Thoracic aorta (tissue), 2 donors: Measurements from ENCODE around the gene APOBEC2. TPM values are rescaled to one million over a fixed set of nuclear protein-coding genes. Genes with fewer than 3 reads are reported as not detected.

Experiments used
- ATAC-seq: fragments of 150-250 bp; one replicate; pipeline ENCODE4 v1.8.0; 2017; ENCODE audit warnings: low read depth; ENCODE audit not compliant: insufficient number of reproducible peaks, low FRiP score
- DNase-seq: peaks from one replicate; pipeline ENCODE4 v3.0.0-alpha.2; 2020; ENCODE audit warnings: low spot score
- H3K27ac ChIP-seq, 2 donors: fragments of 200-600 bp; sonication (generic); 1 replicate in 1 of 2; 2 replicates in 1 of 2; pipeline ENCODE4 v1.5.1; 2016; ENCODE audit warnings: mild to moderate bottlenecking in 2 of 2, moderate library complexity in 2 of 2
- H3K27me3 ChIP-seq: fragments of 200-600 bp; sonication (generic); replicated peaks from 2 replicates; pipeline ENCODE4 v1.6.0; 2016; ENCODE audit warnings: mild to moderate bottlenecking; ENCODE audit not compliant: insufficient read depth
- H3K36me3 ChIP-seq: fragments of 200-600 bp; sonication (generic); one replicate; pipeline ENCODE4 v1.5.1; 2016
- H3K4me1 ChIP-seq, 2 donors: fragments of 200-600 bp; sonication (generic); 1 replicate in 1 of 2; 2 replicates in 1 of 2; pipeline versions ENCODE4 v1.5.1 to v1.6.0; 2016; ENCODE audit warnings: low read depth in 2 of 2, mild to moderate bottlenecking in 1 of 2; ENCODE audit not compliant: control insufficient read depth in 1 of 2
- H3K4me3 ChIP-seq: fragments of 200-600 bp; sonication (generic); 2 replicates; pipeline ENCODE4 v1.5.1; 2016; ENCODE audit warnings: mild to moderate bottlenecking
- H3K9me3 ChIP-seq: fragments of 200-600 bp; sonication (generic); 2 replicates; pipeline ENCODE4 v1.5.1; 2016
- CTCF ChIP-seq: fragments of 200-600 bp; sonication (generic); IDR thresholded peaks from one replicate; pipeline ENCODE4 v1.5.1; 2019; ENCODE audit warnings: antibody characterized with exemption
- total RNA-seq, 2 donors: library from RNA; depleted of rRNA; stranded (reverse); fragments of >200 nt; gene quantifications; one replicate each; pipeline versions ENCODE4 v1.1.0 to v1.2.3, GENCODE V29; 2016

The APOBEC2 gene
- total RNA-seq, 2 donors from 2014 or later = not detected

GRCh38 chr6:41061196-41061726 is 8.3 kb downstream of the APOBEC2 start:
- DNase-seq (no peak), ATAC-seq (no peak)
- Histone ChIP-seq H3K4me1 (no peaks in the 10 kb centered on the region), H3K9me3 (no peaks in the 10 kb centered on the region), H3K27me3 (no peaks in the 10 kb centered on the region), H3K4me3 (no peak overlapping the region), H3K36me3 (peaks cover 18% of the 10 kb centered on the region), H3K27ac (no peak overlapping the region)
- no peak for TF ChIP-seq CTCF

- Histone ChIP-seq H3K4me3 (no peak overlapping the region), H3K4me1 (no peaks in the 10 kb centered on the region), H3K27me3 (no peaks in the 10 kb centered on the region), H3K27ac (no peak overlapping the region), H3K9me3 (no peaks in the 10 kb centered on the region), H3K36me3 (peaks cover 20% of the 10 kb centered on the region)
- no peak for TF ChIP-seq CTCF
- DNase-seq (no peak), ATAC-seq (no peak)
These were observed 9.1 kb downstream of the APOBEC2 start for GRCh38 chr6:41062056-41062455.

GRCh38 chr6:41063884-41064285 is 10.9 kb downstream of the APOBEC2 start:
- no peak overlapping the region for H3K27ac ChIP-seq
- no peaks in the 10 kb centered on the region for H3K4me1 ChIP-seq
- H3K36me3 ChIP-seq = peaks cover 20% of the 10 kb centered on the region
- H3K9me3 ChIP-seq = no peaks in the 10 kb centered on the region
- ATAC-seq = no peak
- no peaks in the 10 kb centered on the region for H3K27me3 ChIP-seq
- no peak for DNase-seq
- no peak for TF ChIP-seq CTCF
- H3K4me3 ChIP-seq = no peak overlapping the region

GRCh38 chr6:41064841-41065240 is 11.8 kb downstream of the APOBEC2 start:
- H3K4me3 ChIP-seq = no peak overlapping the region
- ATAC-seq (no peak), DNase-seq (no peak)
- no peaks in the 10 kb centered on the region for H3K4me1 ChIP-seq
- no peak overlapping the region for H3K27ac ChIP-seq
- H3K36me3 ChIP-seq = peaks cover 20% of the 10 kb centered on the region
- no peaks in the 10 kb centered on the region for H3K9me3 ChIP-seq
- no peak for TF ChIP-seq CTCF
- H3K27me3 ChIP-seq = no peaks in the 10 kb centered on the region

GRCh38 chr6:41065550-41066026 is 12.6 kb downstream of the APOBEC2 start:
- DNase-seq = no peak
- peaks cover 20% of the 10 kb centered on the region for H3K36me3 ChIP-seq
- no peak overlapping the region for H3K4me3 ChIP-seq
- no peaks in the 10 kb centered on the region for H3K9me3 ChIP-seq
- ATAC-seq = no peak
- TF ChIP-seq CTCF = no peak
- H3K27ac ChIP-seq = no peak overlapping the region
- H3K4me1 ChIP-seq = peaks cover 0 to 4% of the 10 kb centered on the region in 2 donors
- H3K27me3 ChIP-seq = no peaks in the 10 kb centered on the region
